ENCODE data around the gene LEPR. TPM values are rescaled to one million over a fixed set of nuclear protein-coding genes. Genes with fewer than 3 reads are reported as not detected.
A peak's percentile ranks its signal among the peaks of the same experiment; 100 is the strongest.

Gene LEPR
- total and polyA plus RNA-seq, 7 experiments from 2014 or later: 1.2 to 3.0 (median 2.0) TPM

DNA sequence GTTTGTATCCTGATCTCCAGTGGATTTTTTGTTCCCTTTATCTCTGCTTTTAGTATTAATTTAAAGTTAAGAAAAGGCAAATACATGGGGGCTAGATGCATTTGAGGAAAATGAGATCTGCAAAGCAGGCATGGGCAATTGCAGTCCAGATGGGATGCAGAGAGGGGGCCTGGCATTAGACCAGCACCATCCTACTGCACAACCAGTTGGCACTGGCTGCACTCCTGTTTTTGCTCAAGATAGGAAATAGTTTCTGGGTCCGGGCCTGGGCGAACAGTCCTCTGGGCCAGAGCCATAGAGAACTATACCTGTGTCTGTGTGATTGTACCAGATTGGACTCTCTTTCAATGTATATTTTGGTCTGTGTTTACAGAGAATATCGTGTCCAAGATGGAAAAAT is 34.0 kb upstream of the LEPR start:
- ATAC-seq: no peak

DNA sequence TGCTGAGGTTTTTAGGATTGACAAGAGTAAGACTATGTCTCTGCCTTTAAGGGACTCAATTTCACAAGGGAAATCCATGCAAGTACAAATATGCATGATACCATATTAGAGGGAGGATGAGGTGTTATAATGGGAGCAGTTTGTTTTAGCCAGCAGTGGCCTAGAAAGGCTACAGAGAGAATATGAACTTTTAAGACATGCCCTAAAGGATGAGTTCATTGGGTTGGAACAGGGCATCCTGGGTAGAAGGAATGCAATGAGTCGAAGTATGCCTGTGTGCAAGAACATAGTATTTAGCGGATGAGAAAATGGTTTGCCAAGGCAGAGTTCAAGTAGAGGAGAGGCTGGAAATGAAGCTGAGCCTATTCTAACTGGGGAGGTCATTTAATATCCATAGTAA is 32.6 kb upstream of the LEPR start:
- Mint-ChIP-seq H3K36me3 (peaks cover 0 to 48% (median 10%) of the 10 kb centered on the region in 5 donors), H3K27me3 (peaks cover 0 to 2% (median 0%) of the 10 kb centered on the region in 5 donors), H3K27ac (no peak overlapping the region), H3K4me3 (no peak overlapping the region), H3K4me1 (peaks cover 0 to 33% (median 0%) of the 10 kb centered on the region in 7 donors), H3K9me3 (peaks cover 0 to 3% (median 0%) of the 10 kb centered on the region in 11 donors)
- Histone ChIP-seq H3K9me3 (ENCODE audit: control insufficient read depth in 2 of 3, low read length in 3 of 3) (no peaks in the 10 kb centered on the region), H3K27ac (ENCODE audit: low read depth, low read length) (no peak overlapping the region), H3K27me3 (ENCODE audit: control insufficient read depth in 2 of 2, insufficient read depth in 2 of 2, low read length in 2 of 2) (no peaks in the 10 kb centered on the region), H3K36me3 (ENCODE audit: control insufficient read depth in 2 of 3, insufficient read depth in 3 of 3, low read length in 3 of 3) (no peaks in the 10 kb centered on the region), H3K4me3 (ENCODE audit: low read length) (no peak overlapping the region), H3K4me1 (ENCODE audit: control insufficient read depth in 2 of 2, insufficient read depth in 2 of 2, low read length in 2 of 2) (no peaks in the 10 kb centered on the region)
- DNase-seq (no peak), ATAC-seq (no peak)
- POLR2A ChIA-PET: no interaction called here
- intact Hi-C loops (cut with micrococcal nuclease): no loop called here
- CTCF ChIA-PET: no interaction called here

More for the DNA sequence above, 34.0 kb upstream of the LEPR start:
- H3K36me3 ChIP-seq (ENCODE audit: control insufficient read depth in 2 of 3, insufficient read depth in 3 of 3, low read length in 3 of 3): no peaks in the 10 kb centered on the region
- Mint-ChIP-seq H3K36me3 (peaks cover 0 to 42% (median 11%) of the 10 kb centered on the region in 5 donors), H3K27ac (no peak overlapping the region), H3K4me3 (no peak overlapping the region), H3K4me1 (peaks cover 0 to 21% (median 0%) of the 10 kb centered on the region in 7 donors), H3K9me3 (peaks cover 0 to 3% (median 0%) of the 10 kb centered on the region in 11 donors), H3K27me3 (peaks cover 0 to 5% (median 0%) of the 10 kb centered on the region in 5 donors)
- H3K9me3 ChIP-seq (ENCODE audit: control insufficient read depth in 2 of 3, low read length in 3 of 3): no peaks in the 10 kb centered on the region
- no peak overlapping the region for H3K27ac ChIP-seq (ENCODE audit: low read depth, low read length)
- H3K4me3 ChIP-seq (ENCODE audit: low read length): no peak overlapping the region
- intact Hi-C loops (cut with micrococcal nuclease): no loop called here
- no peaks in the 10 kb centered on the region for H3K27me3 ChIP-seq (ENCODE audit: control insufficient read depth in 2 of 2, insufficient read depth in 2 of 2, low read length in 2 of 2)
- ChIA-PET POLR2A (interaction anchor here (0.6 kb wide), 1 partner anchor 182 kb away, joined by 3 read pairs; no protein-coding TSS in a partner anchor), CTCF (no interaction called here)
- H3K4me1 ChIP-seq (ENCODE audit: control insufficient read depth in 2 of 2, insufficient read depth in 2 of 2, low read length in 2 of 2): no peaks in the 10 kb centered on the region
- no peak for DNase-seq

DNA sequence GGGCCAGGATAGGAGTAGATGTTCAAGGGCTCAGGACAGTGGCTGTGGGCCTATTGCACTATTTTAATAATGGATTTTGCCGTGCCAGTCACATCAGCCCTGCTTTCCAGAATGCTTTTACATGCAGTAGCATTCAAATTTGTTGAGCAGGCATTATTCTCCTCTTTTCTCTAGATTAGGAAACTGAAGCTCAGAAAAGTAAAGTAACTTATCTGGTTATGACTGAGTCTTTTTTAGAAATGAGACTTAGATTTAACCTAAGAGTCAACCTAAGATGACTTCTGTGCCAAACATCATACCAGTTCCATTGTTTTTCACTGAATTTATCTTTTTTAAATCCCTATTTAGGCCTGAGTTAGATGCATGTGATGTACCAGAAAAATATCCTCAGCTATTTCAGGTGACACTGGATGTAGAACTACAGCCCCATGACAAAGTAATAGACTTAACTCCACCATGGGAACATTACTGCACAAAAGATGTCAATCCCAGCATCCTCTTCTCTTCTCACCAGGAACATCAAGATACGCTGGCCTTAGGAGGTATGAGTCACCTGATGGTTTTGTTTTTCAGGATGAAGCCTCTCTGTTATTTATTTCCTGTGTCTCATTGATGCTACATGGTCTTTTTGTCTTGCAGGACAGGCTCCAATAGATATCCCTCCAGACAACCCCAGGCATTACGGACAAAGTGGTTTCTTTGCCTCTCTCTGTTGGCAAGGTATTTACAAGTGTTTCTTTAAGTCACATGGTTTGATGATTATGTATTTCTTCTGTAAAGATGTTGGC is 31.4 kb upstream of the LEPR start:
- CTCF ChIA-PET: no interaction called here
- POLR2A ChIA-PET: no interaction called here
- intact Hi-C loops (cut with micrococcal nuclease): no loop called here
- Mint-ChIP-seq H3K27ac (peak overlapping the region in 1 of 9 donors; percentile 45), H3K4me3 (no peak overlapping the region), H3K27me3 (no peaks in the 10 kb centered on the region), H3K36me3 (peaks cover 0 to 45% (median 10%) of the 10 kb centered on the region in 5 donors), H3K4me1 (peaks cover 0 to 44% (median 0%) of the 10 kb centered on the region in 7 donors), H3K9me3 (peaks cover 0 to 3% (median 0%) of the 10 kb centered on the region in 11 donors)
- no peak for ATAC-seq
- H3K4me1 ChIP-seq (ENCODE audit: control insufficient read depth in 2 of 2, insufficient read depth in 2 of 2, low read length in 2 of 2): no peaks in the 10 kb centered on the region
- DNase-seq: no peak
- H3K36me3 ChIP-seq (ENCODE audit: control insufficient read depth in 2 of 3, insufficient read depth in 3 of 3, low read length in 3 of 3): no peaks in the 10 kb centered on the region
- no peaks in the 10 kb centered on the region for H3K9me3 ChIP-seq (ENCODE audit: control insufficient read depth in 2 of 3, low read length in 3 of 3)
- H3K27me3 ChIP-seq (ENCODE audit: control insufficient read depth in 2 of 2, insufficient read depth in 2 of 2, low read length in 2 of 2): no peaks in the 10 kb centered on the region
- no peak overlapping the region for H3K27ac ChIP-seq (ENCODE audit: low read depth, low read length)
- H3K4me3 ChIP-seq (ENCODE audit: low read length): no peak overlapping the region

DNA sequence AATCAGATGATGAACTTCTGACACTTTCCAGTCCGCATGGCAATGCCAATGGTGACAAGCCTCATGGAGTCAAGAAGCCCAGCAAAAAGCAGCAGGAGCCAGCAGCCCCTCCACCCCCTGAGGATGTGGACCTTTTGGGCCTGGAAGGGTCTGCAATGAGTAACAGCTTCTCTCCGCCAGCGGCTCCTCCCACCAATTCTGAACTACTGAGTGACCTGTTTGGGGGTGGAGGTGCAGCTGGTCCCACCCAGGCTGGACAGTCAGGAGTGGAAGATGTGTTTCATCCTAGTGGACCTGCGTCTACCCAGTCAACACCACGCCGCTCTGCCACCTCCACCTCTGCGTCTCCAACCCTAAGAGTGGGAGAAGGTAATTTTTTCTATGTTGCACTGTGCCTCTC is 28.0 kb upstream of the LEPR start:
- POLR2A ChIA-PET: no interaction called here
- H3K36me3 Mint-ChIP-seq: peaks cover 0 to 37% (median 8%) of the 10 kb centered on the region in 5 donors
- DNase-seq (no peak), ATAC-seq (no peak)
- no peaks in the 10 kb centered on the region for H3K36me3 ChIP-seq (ENCODE audit: control insufficient read depth in 2 of 3, insufficient read depth in 3 of 3, low read length in 3 of 3)
- H3K9me3 ChIP-seq (ENCODE audit: control insufficient read depth in 2 of 3, low read length in 3 of 3): no peaks in the 10 kb centered on the region
- intact Hi-C loops (cut with micrococcal nuclease): no loop called here
- H3K4me3 Mint-ChIP-seq: no peak overlapping the region
- no peaks in the 10 kb centered on the region for H3K27me3 Mint-ChIP-seq
- peaks cover 0 to 74% (median 0%) of the 10 kb centered on the region in 7 donors for H3K4me1 Mint-ChIP-seq
- H3K27ac Mint-ChIP-seq: peak overlapping the region in 1 of 9 donors; percentile 69
- CTCF ChIA-PET: no interaction called here
- H3K27ac ChIP-seq (ENCODE audit: low read depth, low read length): no peak overlapping the region
- no peak overlapping the region for H3K4me3 ChIP-seq (ENCODE audit: low read length)
- H3K4me1 ChIP-seq (ENCODE audit: control insufficient read depth in 2 of 2, insufficient read depth in 2 of 2, low read length in 2 of 2): no peaks in the 10 kb centered on the region
- peaks cover 0 to 1% (median 0%) of the 10 kb centered on the region in 11 donors for H3K9me3 Mint-ChIP-seq
- H3K27me3 ChIP-seq (ENCODE audit: control insufficient read depth in 2 of 2, insufficient read depth in 2 of 2, low read length in 2 of 2): no peaks in the 10 kb centered on the region

DNA sequence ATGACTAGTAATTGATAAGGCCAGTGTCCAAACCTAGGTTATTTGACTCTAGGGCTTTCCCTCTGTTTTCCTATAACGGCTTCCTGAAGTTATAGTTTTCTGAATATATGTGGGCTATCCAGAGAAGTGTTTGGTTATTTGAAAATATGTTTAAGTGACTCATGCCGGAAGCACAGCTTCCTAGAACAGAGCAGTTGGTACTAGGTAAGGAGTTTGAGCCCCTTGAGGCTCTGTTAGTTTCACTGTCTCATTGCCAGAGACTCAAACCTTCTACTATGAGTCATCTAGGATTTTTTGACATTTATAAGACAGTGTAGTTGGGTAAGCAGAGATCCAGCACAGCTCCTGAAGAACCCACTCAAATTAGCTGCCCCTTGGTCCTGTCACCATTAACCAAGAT is 27.1 kb upstream of the LEPR start:
- Mint-ChIP-seq H3K27me3 (no peaks in the 10 kb centered on the region), H3K9me3 (peaks cover 0 to 1% (median 0%) of the 10 kb centered on the region in 11 donors), H3K27ac (peak overlapping the region in 1 of 9 donors; percentile 84), H3K4me1 (peaks cover 0 to 81% (median 0%) of the 10 kb centered on the region in 7 donors), H3K4me3 (peak overlapping the region in 1 of 10 donors; percentile 62), H3K36me3 (peaks cover 0 to 37% (median 4%) of the 10 kb centered on the region in 5 donors)
- H3K27me3 ChIP-seq (ENCODE audit: control insufficient read depth in 2 of 2, insufficient read depth in 2 of 2, low read length in 2 of 2): no peaks in the 10 kb centered on the region
- no peak overlapping the region for H3K27ac ChIP-seq (ENCODE audit: low read depth, low read length)
- intact Hi-C loops (cut with micrococcal nuclease): loop anchor here in 1 of 2 donors (1.0 kb wide), 2 partner anchors 27 to 138 kb away; partner anchors contain the start of genes LEPR and LEPROT
- ATAC-seq (no peak), DNase-seq (peak in 1 of 9 donors; percentile 24)
- ChIA-PET POLR2A (no interaction called here), CTCF (no interaction called here)
- H3K9me3 ChIP-seq (ENCODE audit: control insufficient read depth in 2 of 3, low read length in 3 of 3): no peaks in the 10 kb centered on the region
- no peaks in the 10 kb centered on the region for H3K36me3 ChIP-seq (ENCODE audit: control insufficient read depth in 2 of 3, insufficient read depth in 3 of 3, low read length in 3 of 3)
- H3K4me1 ChIP-seq (ENCODE audit: control insufficient read depth in 2 of 2, insufficient read depth in 2 of 2, low read length in 2 of 2): no peaks in the 10 kb centered on the region
- no peak overlapping the region for H3K4me3 ChIP-seq (ENCODE audit: low read length)

DNA sequence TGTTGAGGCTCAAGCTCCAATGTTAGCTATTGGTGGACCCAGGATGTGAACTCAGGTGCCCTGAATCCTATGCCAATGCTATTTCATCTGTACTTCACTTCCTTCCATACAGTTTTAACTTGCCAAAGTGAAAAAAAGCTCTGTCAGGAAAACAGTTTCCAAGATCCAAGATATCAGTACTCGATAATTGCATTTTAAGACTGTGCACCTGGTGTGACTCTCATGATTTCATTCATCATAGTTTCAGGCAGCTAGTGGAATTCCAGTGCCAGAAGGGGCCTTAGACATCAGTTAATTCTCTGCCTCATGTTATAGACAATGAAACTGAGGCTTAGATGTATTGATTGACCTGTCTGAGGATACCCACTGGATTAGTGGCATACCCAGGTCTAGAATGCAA is 26.5 kb upstream of the LEPR start:
- H3K27me3 Mint-ChIP-seq: no peaks in the 10 kb centered on the region
- intact Hi-C loops (cut with micrococcal nuclease): loop anchor here in 1 of 2 donors (1.0 kb wide), 2 partner anchors 26 to 139 kb away; partner anchors contain the start of genes LEPR and LEPROT

More for the DNA sequence above, 26.5 kb upstream of the LEPR start:
- POLR2A ChIA-PET: no interaction called here
- Histone ChIP-seq H3K27ac (ENCODE audit: low read depth, low read length) (no peak overlapping the region), H3K9me3 (ENCODE audit: control insufficient read depth in 2 of 3, low read length in 3 of 3) (no peaks in the 10 kb centered on the region), H3K4me3 (ENCODE audit: low read length) (no peak overlapping the region), H3K4me1 (ENCODE audit: control insufficient read depth in 2 of 2, insufficient read depth in 2 of 2, low read length in 2 of 2) (no peaks in the 10 kb centered on the region), H3K27me3 (ENCODE audit: control insufficient read depth in 2 of 2, insufficient read depth in 2 of 2, low read length in 2 of 2) (no peaks in the 10 kb centered on the region), H3K36me3 (ENCODE audit: control insufficient read depth in 2 of 3, insufficient read depth in 3 of 3, low read length in 3 of 3) (no peaks in the 10 kb centered on the region)
- ATAC-seq (no peak), DNase-seq (no peak)
- H3K36me3 Mint-ChIP-seq: peaks cover 0 to 40% (median 4%) of the 10 kb centered on the region in 5 donors
- peak overlapping the region in 1 of 10 donors; percentile 62 for H3K4me3 Mint-ChIP-seq
- peak overlapping the region in 1 of 9 donors; percentile 84 for H3K27ac Mint-ChIP-seq
- peaks cover 0 to 2% (median 0%) of the 10 kb centered on the region in 11 donors for H3K9me3 Mint-ChIP-seq
- CTCF ChIA-PET: no interaction called here
- peaks cover 0 to 80% (median 0%) of the 10 kb centered on the region in 7 donors for H3K4me1 Mint-ChIP-seq

Data from naive thymus-derived CD4-positive, alpha-beta T cell (primary cell).